Stimulated activated memory B cell treated with anti-CD40 and anti-IgM and Interleukin-4, amounts not matched to agents 10 μg/mL and 1 μg/mL and 100 μg/mL, for 72 hours (primary cell): Measurements from ENCODE around the gene FAAH.
"Not testable (repeated sequence)": the region's sequence is repeated elsewhere in the genome, so short reads cannot be mapped to it uniquely, and the experiment has no call there.

Source experiments
- ATAC-seq: fragments of 150-1000 bp; cut with Tn5 transposase; 2 replicates; pipeline ENCODE4 v1.10.0; 2021
- H3K27ac Mint-ChIP-seq: one replicate; pipeline ENCODE4 v1.8.0; 2022; ENCODE audit warnings: mild to moderate bottlenecking, mixed read lengths
- H3K27me3 Mint-ChIP-seq: one replicate; pipeline ENCODE4 v1.8.0; 2022; ENCODE audit warnings: mixed read lengths
- H3K36me3 Mint-ChIP-seq: one replicate; pipeline ENCODE4 v1.8.0; 2022; ENCODE audit warnings: mixed read lengths
- H3K4me1 Mint-ChIP-seq: one replicate; pipeline ENCODE4 v1.8.0; 2022; ENCODE audit warnings: mixed read lengths
- H3K4me3 Mint-ChIP-seq: one replicate; pipeline ENCODE4 v1.8.0; 2022; ENCODE audit warnings: mild to moderate bottlenecking, moderate library complexity, mixed read lengths
- H3K9me3 Mint-ChIP-seq: one replicate; pipeline ENCODE4 v1.8.0; 2022; ENCODE audit warnings: mixed read lengths

FAAH gene

DNA sequence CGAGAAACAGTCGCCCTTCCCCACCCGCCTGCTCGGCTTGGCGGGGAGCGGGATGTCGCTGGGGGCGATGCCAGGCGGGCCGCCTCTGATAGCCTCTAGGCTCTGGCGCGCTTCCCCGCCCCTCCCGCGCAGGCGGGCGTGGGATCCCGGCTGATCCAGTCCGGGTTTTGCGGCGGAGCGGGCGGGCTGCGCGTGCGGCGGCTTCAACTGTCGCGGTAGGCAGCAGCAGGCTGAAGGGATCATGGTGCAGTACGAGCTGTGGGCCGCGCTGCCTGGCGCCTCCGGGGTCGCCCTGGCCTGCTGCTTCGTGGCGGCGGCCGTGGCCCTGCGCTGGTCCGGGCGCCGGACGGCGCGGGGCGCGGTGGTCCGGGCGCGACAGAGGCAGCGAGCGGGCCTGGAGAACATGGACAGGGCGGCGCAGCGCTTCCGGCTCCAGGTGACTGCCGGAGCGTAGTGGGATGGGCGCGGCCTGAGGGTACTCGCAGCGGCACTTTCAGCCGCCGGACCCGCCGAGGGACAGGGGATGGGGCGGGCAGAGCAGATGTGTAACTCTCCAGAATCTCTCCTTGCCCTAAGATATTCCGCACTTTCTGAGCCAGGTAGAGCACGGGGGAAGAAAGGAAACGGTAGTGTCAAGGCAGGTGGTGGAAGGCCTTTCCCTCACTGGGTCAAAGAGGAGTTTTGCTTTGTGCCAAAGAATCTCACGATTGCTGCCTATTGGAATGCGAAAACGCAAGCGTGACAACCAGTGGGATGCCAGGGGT lies at the start of gene FAAH:
FAAH (plus strand) TSS at position 210 of the 764 bp plus-strand sequence; CDS start at position 242, 32 bp downstream.
- Mint-ChIP-seq H3K4me3 (peak within 1 kb of the TSS; percentile 62), H3K4me1 (no peaks in the 10 kb centered on the region), H3K27me3 (peaks cover 56% of the 10 kb centered on the region), H3K36me3 (peaks cover 33% of the 10 kb centered on the region), H3K27ac (no peak within 1 kb of the TSS), H3K9me3 (peaks cover 13% of the 10 kb centered on the region)
- ATAC-seq = peak; percentile 45

DNA sequence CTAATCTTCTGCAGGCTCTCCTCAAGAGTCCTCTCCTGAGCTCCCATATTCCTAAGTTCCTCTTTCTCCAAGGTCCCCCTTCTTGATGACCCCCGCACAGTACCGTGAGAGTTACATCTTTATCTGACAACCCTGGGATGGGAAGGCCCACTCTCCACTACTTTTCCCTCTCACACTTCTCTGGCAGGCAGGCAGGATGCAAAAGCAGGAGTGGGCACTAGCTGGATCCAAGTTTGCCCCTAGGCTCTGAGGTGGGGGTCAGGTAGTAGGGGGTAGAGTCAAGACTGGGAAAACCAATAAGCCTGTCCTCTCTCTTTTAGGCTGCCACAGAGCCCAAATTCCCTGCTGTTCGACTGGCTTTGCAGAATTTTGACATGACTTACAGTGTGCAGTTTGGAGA lies 49.6 kb upstream of the FAAH start:
- H3K9me3 Mint-ChIP-seq = no peaks in the 10 kb centered on the region
- peaks cover 58% of the 10 kb centered on the region for H3K4me1 Mint-ChIP-seq
- peaks cover 76% of the 10 kb centered on the region for H3K36me3 Mint-ChIP-seq
- H3K27ac Mint-ChIP-seq = peak overlapping the region; percentile 99
- H3K27me3 Mint-ChIP-seq = no peaks in the 10 kb centered on the region
- no peak for ATAC-seq
- H3K4me3 Mint-ChIP-seq = no peak overlapping the region

DNA sequence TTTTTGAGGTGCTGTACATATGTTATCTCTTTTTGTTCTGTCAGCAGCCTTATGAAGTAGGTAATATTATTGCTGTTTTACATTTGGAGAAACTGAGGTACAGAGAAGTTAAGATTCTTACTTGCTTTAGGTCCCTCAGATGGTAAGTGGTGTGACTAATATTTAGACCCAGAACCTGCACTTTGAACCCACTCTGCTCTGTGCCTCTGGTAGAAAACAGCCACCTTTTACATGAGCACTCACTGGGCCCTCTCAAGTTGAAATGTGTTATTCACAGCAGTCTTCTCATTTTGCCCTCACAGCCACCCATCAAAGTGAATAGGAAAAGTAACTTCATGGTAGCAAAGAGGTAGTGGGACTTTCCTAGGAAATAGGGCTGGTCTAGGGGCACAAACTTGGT lies 48.8 kb upstream of the FAAH start:
- Mint-ChIP-seq H3K36me3 (peaks cover 79% of the 10 kb centered on the region), H3K27me3 (no peaks in the 10 kb centered on the region), H3K9me3 (no peaks in the 10 kb centered on the region), H3K27ac (peak overlapping the region; percentile 11), H3K4me1 (peaks cover 54% of the 10 kb centered on the region), H3K4me3 (no peak overlapping the region)
- ATAC-seq = no peak

DNA sequence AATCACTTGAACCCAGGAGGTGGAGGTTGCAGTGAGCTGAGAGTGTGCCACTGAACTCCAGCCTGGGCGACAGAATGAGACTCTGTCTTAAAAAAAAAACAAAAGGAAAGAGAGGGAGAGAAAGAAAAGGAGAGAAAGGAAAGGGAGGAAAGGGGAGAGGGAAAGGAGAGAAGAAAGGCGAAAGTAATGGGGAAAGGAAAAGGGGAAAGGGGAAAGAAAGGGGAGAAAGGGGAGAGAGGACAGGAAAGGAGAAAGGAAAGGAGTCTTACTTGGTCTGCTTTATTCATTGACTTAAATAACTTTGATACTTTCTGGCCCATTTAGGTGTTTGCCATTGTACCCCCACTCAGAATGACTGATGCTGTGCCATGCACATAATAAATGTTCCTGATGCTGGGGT lies 41.8 kb upstream of the FAAH start:
- Mint-ChIP-seq H3K27ac (peak overlapping the region; percentile 11), H3K4me3 (no peak overlapping the region), H3K27me3 (no peaks in the 10 kb centered on the region), H3K9me3 (no peaks in the 10 kb centered on the region), H3K4me1 (peaks cover 10% of the 10 kb centered on the region), H3K36me3 (peaks cover 59% of the 10 kb centered on the region)
- ATAC-seq = no peak

DNA sequence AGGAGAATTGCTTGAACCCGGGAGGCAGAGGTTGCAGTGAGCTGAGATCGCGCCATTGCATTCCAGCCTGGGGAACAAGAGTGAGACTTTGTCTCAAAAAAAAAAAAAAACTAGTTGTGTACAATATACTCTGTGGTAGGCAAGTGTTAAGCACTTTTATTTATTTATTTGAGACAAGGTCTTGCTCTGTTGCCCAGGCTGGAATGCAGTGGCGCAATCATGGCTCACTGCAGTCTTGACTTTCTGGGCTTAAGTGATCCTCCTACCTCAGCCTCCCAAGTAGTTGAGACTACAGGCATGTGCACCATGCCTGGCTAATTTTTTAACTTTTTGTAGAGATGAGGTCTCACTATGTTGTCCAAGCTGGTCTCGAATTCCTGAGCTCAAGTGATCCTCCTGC lies 38.2 kb upstream of the FAAH start:
- not testable (repeated sequence) for H3K27ac Mint-ChIP-seq, ATAC-seq, H3K27me3 Mint-ChIP-seq, H3K4me3 Mint-ChIP-seq, H3K9me3 Mint-ChIP-seq, H3K4me1 Mint-ChIP-seq
- H3K36me3 Mint-ChIP-seq = peaks cover 58% of the 10 kb centered on the region

DNA sequence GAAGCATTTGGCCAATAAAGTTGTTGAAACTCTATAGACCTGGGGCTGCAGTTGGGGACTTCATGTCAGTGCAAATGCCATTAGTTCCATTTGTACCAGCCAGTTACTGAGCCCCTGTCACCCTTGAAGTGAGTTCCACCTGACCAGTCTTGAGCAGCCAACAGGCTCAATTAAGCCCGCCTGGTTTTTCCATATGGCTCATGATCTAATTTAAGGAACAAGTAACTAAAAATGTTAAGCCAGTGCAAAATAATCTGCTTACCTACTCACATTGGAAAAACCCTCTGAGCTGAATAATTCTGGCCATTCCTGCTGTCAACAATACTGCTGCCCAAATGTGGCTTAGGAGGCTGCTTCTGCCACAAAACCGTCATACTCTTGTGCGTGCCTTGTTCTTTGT lies 32.0 kb upstream of the FAAH start:
- Mint-ChIP-seq H3K4me1 (no peaks in the 10 kb centered on the region), H3K27me3 (no peaks in the 10 kb centered on the region), H3K4me3 (no peak overlapping the region), H3K36me3 (peaks cover 55% of the 10 kb centered on the region), H3K27ac (no peak overlapping the region), H3K9me3 (no peaks in the 10 kb centered on the region)
- ATAC-seq = no peak

DNA sequence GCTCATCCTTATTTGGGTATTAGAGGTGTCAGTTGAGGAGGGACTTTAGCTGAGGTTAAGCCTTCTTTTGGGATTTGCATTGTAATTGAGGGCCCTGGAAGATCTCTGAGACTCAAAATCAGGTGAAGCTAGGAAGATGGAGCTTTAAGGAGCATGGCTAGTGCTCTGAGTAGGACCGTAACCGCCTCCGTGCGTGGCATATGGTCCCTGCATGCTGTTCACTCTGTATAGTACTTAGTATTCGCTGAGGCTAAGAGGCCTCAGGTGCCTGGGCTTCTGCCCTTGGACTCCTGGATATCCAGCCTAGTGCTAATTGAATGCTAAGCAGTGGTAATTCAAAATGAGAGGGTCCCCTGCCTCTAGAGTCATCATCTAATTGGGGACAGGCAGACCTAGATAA lies 31.0 kb upstream of the FAAH start:
- H3K36me3 Mint-ChIP-seq = peaks cover 54% of the 10 kb centered on the region
- no peaks in the 10 kb centered on the region for H3K4me1 Mint-ChIP-seq
- no peaks in the 10 kb centered on the region for H3K9me3 Mint-ChIP-seq
- H3K27me3 Mint-ChIP-seq = no peaks in the 10 kb centered on the region
- no peak overlapping the region for H3K27ac Mint-ChIP-seq
- no peak overlapping the region for H3K4me3 Mint-ChIP-seq
- ATAC-seq = no peak

DNA sequence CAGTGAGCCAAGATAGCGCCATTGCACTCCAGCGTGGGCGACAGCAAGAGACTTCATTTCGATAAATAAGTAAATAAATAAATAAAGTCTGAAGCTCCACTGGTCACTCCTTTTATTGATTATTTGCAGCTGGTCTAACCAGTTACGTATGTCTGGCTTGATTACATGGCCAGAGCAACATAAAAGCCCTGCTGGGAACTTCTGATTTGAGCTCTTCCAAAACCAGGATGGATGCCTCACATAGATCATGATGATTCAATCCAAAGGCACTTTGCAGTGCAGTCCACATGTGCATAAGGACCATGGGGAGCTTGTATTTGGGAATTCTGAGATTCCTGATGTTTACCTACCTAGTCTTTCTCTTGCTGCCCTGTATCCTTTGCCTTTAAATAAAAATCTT lies 29.5 kb upstream of the FAAH start:
- Mint-ChIP-seq H3K36me3 (peaks cover 48% of the 10 kb centered on the region), H3K27me3 (no peaks in the 10 kb centered on the region), H3K27ac (no peak overlapping the region), H3K4me1 (peaks cover 6% of the 10 kb centered on the region), H3K4me3 (no peak overlapping the region), H3K9me3 (no peaks in the 10 kb centered on the region)
- ATAC-seq = no peak

DNA sequence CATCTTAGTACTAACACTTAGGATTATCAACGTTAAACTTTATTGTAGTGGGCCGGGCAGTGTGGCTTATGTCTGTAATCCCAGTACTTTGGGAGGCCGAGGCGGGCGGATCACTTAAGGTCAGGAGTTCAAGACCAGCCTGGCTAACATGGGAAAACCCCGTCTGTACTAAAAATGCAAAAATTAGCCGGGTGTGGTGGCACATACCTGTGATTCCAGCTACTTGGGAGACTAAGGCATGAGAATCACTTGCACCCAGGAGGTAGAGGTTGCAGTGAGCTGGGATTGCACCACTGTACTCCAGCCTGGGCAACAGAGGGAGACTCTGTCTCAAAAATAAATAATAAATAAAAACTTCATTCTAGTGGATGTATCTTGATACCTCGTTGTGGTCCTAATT lies 28.3 kb upstream of the FAAH start:
- peaks cover 13% of the 10 kb centered on the region for H3K4me1 Mint-ChIP-seq
- H3K27ac Mint-ChIP-seq, ATAC-seq, H3K27me3 Mint-ChIP-seq, H3K4me3 Mint-ChIP-seq, H3K9me3 Mint-ChIP-seq: not testable (repeated sequence)
- H3K36me3 Mint-ChIP-seq = peaks cover 43% of the 10 kb centered on the region

DNA sequence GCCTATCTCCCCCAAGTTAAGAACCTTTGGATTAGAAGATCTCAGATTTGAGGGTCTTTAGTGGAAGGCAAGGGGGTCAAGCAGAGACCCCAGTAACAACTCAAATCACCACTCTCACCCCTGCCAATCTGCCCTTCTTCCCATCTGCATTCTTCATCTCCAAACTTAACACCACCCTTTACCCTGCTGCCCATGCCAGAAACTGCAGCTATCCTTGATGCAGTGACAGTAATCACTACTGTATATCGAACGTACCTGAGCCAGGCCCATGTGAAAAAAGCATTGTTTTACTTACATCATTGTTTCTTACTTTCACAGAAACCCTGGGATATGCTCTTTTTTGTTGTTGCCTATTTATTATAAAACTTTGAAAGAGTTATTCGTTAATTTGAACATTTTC lies 27.0 kb upstream of the FAAH start:
- ATAC-seq = no peak
- no peak overlapping the region for H3K4me3 Mint-ChIP-seq
- H3K27me3 Mint-ChIP-seq = no peaks in the 10 kb centered on the region
- H3K36me3 Mint-ChIP-seq = peaks cover 35% of the 10 kb centered on the region
- no peak overlapping the region for H3K27ac Mint-ChIP-seq
- H3K4me1 Mint-ChIP-seq = peaks cover 13% of the 10 kb centered on the region
- no peaks in the 10 kb centered on the region for H3K9me3 Mint-ChIP-seq

DNA sequence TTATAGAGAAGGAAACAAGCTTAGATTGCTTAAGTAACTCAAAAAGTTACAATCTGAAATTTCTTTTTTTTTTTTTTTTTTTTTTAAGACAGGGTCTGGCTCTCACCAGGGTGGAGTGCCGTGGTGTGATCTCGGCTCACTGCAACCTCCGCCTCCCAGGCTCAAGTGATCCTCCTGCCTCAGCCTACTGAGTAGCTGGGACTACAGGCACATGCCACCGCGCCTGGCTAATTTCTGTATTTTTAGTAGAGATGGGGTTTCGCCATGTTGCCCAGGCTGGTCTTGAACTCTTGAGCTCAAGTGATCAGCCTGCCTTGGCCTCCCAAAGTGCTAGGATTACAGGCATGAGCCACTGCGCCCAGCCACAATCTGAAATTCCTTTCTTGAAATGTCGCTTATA lies 26.4 kb upstream of the FAAH start:
- peaks cover 16% of the 10 kb centered on the region for H3K4me1 Mint-ChIP-seq
- not testable (repeated sequence) for H3K27ac Mint-ChIP-seq, H3K27me3 Mint-ChIP-seq, ATAC-seq, H3K9me3 Mint-ChIP-seq, H3K4me3 Mint-ChIP-seq
- peaks cover 37% of the 10 kb centered on the region for H3K36me3 Mint-ChIP-seq

DNA sequence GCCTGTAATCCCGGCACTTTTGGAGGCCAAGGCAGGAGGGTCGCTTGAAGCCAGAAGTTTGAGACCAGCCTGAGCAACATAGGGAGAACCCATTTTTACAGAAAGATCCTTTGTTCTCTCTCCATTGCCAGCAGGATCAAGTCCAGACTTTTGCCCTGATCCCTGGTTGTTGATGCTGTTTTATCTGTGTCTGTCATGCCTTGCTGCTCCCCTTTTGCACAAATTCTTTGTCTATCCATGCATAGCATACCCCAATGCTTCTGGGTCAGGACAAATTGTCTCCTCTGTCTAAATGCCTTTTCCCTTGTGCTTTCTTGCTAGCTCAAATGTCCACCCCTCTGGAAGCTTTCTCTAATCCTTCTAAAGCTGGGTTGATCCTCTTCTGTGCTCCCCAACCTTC lies 25.3 kb upstream of the FAAH start:
- no peaks in the 10 kb centered on the region for H3K27me3 Mint-ChIP-seq
- H3K27ac Mint-ChIP-seq = peak overlapping the region; percentile 13
- no peak for ATAC-seq
- peaks cover 27% of the 10 kb centered on the region for H3K4me1 Mint-ChIP-seq
- no peak overlapping the region for H3K4me3 Mint-ChIP-seq
- H3K36me3 Mint-ChIP-seq = peaks cover 38% of the 10 kb centered on the region
- peaks cover 3% of the 10 kb centered on the region for H3K9me3 Mint-ChIP-seq

DNA sequence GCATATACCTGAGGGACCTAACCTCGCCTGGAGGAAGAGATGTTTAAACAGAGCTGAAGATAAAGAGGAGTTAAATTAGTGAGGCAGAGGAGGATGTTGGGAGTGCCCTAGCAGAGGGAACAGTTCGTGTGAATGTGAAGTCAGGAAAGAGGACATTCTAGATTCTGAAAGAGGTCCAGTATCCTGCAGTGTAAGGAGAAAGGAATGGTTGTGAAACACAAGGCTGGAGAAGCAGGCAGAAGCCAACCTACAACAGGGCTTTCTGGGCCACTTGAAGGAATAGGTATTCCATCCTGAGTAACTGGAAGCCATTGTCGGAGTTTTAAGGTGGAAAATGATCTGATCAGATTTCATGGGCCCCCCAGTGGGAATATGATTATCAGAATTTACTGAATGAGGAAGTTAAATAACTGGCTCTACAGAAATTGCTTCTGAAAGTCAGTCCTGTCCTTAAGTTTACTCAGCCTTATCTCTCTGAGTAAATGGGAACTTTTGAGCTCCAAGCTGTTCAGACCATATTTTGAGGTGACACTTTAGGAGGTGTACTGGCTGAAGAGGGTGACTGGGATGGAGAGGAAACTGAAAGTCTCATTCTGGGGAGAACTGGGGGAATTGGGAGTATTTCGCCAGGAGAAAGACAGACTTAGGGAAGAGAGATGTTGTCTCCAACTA lies 24.4 kb upstream of the FAAH start:
- ATAC-seq = peak; percentile 38
- Mint-ChIP-seq H3K9me3 (peaks cover 3% of the 10 kb centered on the region), H3K4me1 (peaks cover 28% of the 10 kb centered on the region), H3K4me3 (no peak overlapping the region), H3K27ac (peak overlapping the region; percentile 13), H3K36me3 (peaks cover 33% of the 10 kb centered on the region), H3K27me3 (no peaks in the 10 kb centered on the region)

DNA sequence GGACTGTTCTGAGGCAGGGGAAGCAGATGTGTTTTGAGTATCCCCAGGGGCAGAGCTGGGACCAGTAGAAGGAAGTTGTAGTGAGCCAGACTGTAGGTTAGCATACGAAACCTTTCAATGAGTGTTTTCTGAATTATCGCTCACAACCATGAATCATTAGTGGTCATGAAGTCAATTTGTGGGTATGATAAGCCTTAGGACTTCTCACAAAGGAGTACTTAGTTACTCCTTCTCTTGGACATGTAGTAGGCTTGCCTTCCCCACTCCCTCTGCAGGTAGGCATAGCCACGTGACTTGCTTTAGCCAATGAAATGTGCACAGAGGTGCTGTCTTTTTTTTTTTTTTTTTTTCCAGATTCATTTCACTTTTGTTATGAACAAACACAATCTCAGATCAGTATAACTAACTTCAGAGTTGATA lies 23.9 kb upstream of the FAAH start:
- Mint-ChIP-seq H3K27me3 (no peaks in the 10 kb centered on the region), H3K36me3 (peaks cover 27% of the 10 kb centered on the region), H3K9me3 (peaks cover 3% of the 10 kb centered on the region), H3K4me3 (peak overlapping the region; percentile 13), H3K4me1 (peaks cover 28% of the 10 kb centered on the region), H3K27ac (peak overlapping the region; percentile 13)
- peak; percentile 86 for ATAC-seq

DNA sequence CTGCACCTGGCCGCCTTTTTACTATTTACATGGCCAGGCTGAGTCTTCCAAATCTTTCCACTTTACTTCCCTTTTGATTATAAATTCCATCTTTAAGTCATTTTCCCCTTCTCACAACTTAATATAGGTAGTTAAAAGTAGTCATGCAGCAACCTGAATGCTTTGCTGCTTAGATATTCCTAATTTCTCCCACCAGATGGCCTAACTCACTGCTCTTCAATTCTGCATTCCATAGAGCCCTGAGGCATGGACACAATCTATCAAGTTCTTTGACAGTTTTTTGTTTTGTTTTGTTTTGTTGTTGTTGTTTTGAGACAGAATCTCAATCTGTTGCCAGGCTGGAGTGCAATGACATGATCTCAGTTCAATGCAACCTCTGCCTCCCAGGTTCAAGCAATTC lies 21.7 kb upstream of the FAAH start:
- H3K27me3 Mint-ChIP-seq = no peaks in the 10 kb centered on the region

DNA sequence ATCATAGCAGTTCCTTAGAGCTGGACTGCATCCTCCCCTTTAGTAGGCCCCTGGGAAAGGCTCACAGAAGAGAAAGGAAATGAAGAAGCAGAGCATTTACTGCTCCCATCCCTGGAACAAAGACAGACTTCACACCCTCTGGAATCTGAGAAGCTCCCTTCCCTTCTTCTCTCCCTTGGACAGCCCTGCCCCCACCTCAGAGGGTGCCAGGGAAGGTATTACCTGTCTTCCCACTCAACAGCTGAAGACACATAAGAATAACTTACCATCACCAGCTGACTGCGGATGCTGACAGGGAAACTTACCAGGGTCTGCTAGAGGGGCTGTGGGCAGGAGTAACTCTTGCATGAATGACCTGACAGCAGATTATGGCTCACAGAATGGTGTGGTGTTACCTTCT lies 14.1 kb upstream of the FAAH start:
- H3K4me3 Mint-ChIP-seq = no peak overlapping the region
- H3K9me3 Mint-ChIP-seq = peaks cover 4% of the 10 kb centered on the region
- ATAC-seq = no peak
- peaks cover 17% of the 10 kb centered on the region for H3K36me3 Mint-ChIP-seq
- no peaks in the 10 kb centered on the region for H3K27me3 Mint-ChIP-seq
- no peaks in the 10 kb centered on the region for H3K4me1 Mint-ChIP-seq
- H3K27ac Mint-ChIP-seq = no peak overlapping the region

More for the DNA sequence above, 21.7 kb upstream of the FAAH start:
- Mint-ChIP-seq H3K4me1 (peaks cover 28% of the 10 kb centered on the region), H3K36me3 (peaks cover 26% of the 10 kb centered on the region), H3K4me3 (no peak overlapping the region), H3K9me3 (peaks cover 3% of the 10 kb centered on the region), H3K27ac (no peak overlapping the region)
- no peak for ATAC-seq
